SW480 (cell line): ENCODE results near the gene TEAD1.

ENCODE experiments used
- DNase-seq: peaks from one replicate; pipeline ENCODE4 v3.0.0-alpha.2; 2016; ENCODE audit warnings: low spot score

The TEAD1 gene

GRCh38 chr11:12666915-12667314, 7.3 kb upstream of the TEAD1 start:
- DNase-seq: no peak

- DNase-seq: no peak
These were observed 6.6 kb upstream of the TEAD1 start for GRCh38 chr11:12667646-12668045.

- no peak for DNase-seq
These were observed 6.1 kb upstream of the TEAD1 start for GRCh38 chr11:12668166-12668565.

GRCh38 chr11:12669930-12670329, 4.3 kb upstream of the TEAD1 start:
- DNase-seq: no peak

GRCh38 chr11:12671370-12671769, 2.9 kb upstream of the TEAD1 start:
- no peak for DNase-seq

- DNase-seq: no peak
These were observed 659 bp upstream of the TEAD1 start for GRCh38 chr11:12673601-12673923.

- no peak for DNase-seq
These were observed 332 bp downstream of the TEAD1 start for GRCh38 chr11:12674571-12674935.

- DNase-seq: peak; percentile 53
These were observed 895 bp downstream of the TEAD1 start for GRCh38 chr11:12674936-12675696.

GRCh38 chr11:12675951-12676711, 1.9 kb downstream of the TEAD1 start:
- peak; percentile 54 for DNase-seq

GRCh38 chr11:12677131-12677530, 2.9 kb downstream of the TEAD1 start:
- no peak for DNase-seq

- DNase-seq: no peak
These were observed 3.9 kb downstream of the TEAD1 start for GRCh38 chr11:12678092-12678491.

GRCh38 chr11:12678991-12679390, 4.8 kb downstream of the TEAD1 start:
- no peak for DNase-seq

- DNase-seq: no peak
These were observed 5.2 kb downstream of the TEAD1 start for GRCh38 chr11:12679471-12679870.

GRCh38 chr11:12680246-12680939, 6.2 kb downstream of the TEAD1 start:
- peak; percentile 92 for DNase-seq

GRCh38 chr11:12680940-12681258, 6.7 kb downstream of the TEAD1 start:
- DNase-seq: no peak

GRCh38 chr11:12681466-12681865, 7.2 kb downstream of the TEAD1 start:
- DNase-seq: no peak

- no peak for DNase-seq
These were observed 8.1 kb downstream of the TEAD1 start for GRCh38 chr11:12682288-12682687.

- no peak for DNase-seq
These were observed 8.7 kb downstream of the TEAD1 start for GRCh38 chr11:12682737-12683500.

GRCh38 chr11:12683874-12684273, 9.7 kb downstream of the TEAD1 start:
- no peak for DNase-seq

GRCh38 chr11:12684315-12684714, 10.1 kb downstream of the TEAD1 start:
- no peak for DNase-seq

- peak; percentile 65 for DNase-seq
These were observed 10.6 kb downstream of the TEAD1 start for GRCh38 chr11:12684816-12685215.

GRCh38 chr11:12685229-12685628, 11.0 kb downstream of the TEAD1 start:
- DNase-seq: no peak
